Caco-2 (cell line): Measurements from ENCODE around the gene IFITM5. TPM values are rescaled to one million over a fixed set of nuclear protein-coding genes. Genes with fewer than 3 reads are reported as not detected.

Experiments
- BruUV-seq: library from RNA; stranded (reverse); fragments of 400-500 nt; replicated peaks from 2 replicates; lab custom pipeline; 2021; lab: Mats Ljungman, UMichigan
- CTCF ChIA-PET: fragments of 300-600 bp; sonication (Branson Sonifier 250); formaldehyde crosslinking; loops from one replicate; lab custom pipeline; 2022; ENCODE audit warnings: antibody characterized with exemption; lab: Charles Lee
- POLR2A ChIA-PET: fragments of 300-600 bp; sonication (Branson Sonifier 250); formaldehyde crosslinking; loops from one replicate; lab custom pipeline; 2022; ENCODE audit warnings: antibody characterized with exemption; lab: Charles Lee
- DNase-seq, 2 experiments: peaks; one replicate each; pipeline versions ENCODE4 v3.0.0 to v3.0.0-alpha.2; 2020 to 2022
- H3K27me3 ChIP-seq: replicated peaks from 2 replicates; pipeline ENCODE4 v1.6.0; 2011; ENCODE audit warnings: low read length; ENCODE audit not compliant: control insufficient read depth, insufficient read depth
- H3K36me3 ChIP-seq: 2 replicates; pipeline ENCODE4 v1.5.1; 2011; ENCODE audit warnings: low read length; ENCODE audit not compliant: control insufficient read depth, insufficient read depth
- H3K4me1 ChIP-seq: fragments of 250-450 bp; sonication (Bioruptor Pico); 2 replicates; pipeline ENCODE4 v1.5.1; 2020; ENCODE audit warnings: mild to moderate bottlenecking
- H3K4me3 ChIP-seq: 2 replicates; pipeline ENCODE4 v1.5.1; 2011; ENCODE audit warnings: low read depth, mild to moderate bottlenecking, control low read depth, low read length
- H3K9me3 ChIP-seq: fragments of 250-450 bp; sonication (Bioruptor Pico); 2 replicates; pipeline ENCODE4 v1.5.1; 2020; ENCODE audit warnings: mild to moderate bottlenecking, moderate library complexity
- H3K27ac Mint-ChIP-seq: one replicate; pipeline ENCODE4 v1.8.0; 2022; ENCODE audit warnings: mixed read lengths; ENCODE audit not compliant: unreplicated experiment
- H3K27me3 Mint-ChIP-seq: one replicate; pipeline ENCODE4 v1.8.0; 2022; ENCODE audit warnings: mixed read lengths; ENCODE audit not compliant: insufficient read depth, unreplicated experiment
- H3K36me3 Mint-ChIP-seq: one replicate; pipeline ENCODE4 v1.8.0; 2022; ENCODE audit warnings: mild to moderate bottlenecking, mixed read lengths; ENCODE audit not compliant: insufficient read depth, unreplicated experiment
- H3K4me1 Mint-ChIP-seq: one replicate; pipeline ENCODE4 v1.8.0; 2022; ENCODE audit warnings: low read depth, mixed read lengths; ENCODE audit not compliant: unreplicated experiment
- H3K4me3 Mint-ChIP-seq: one replicate; pipeline ENCODE4 v1.8.0; 2022; ENCODE audit warnings: mild to moderate bottlenecking, moderate library complexity, mixed read lengths; ENCODE audit not compliant: unreplicated experiment
- H3K9me3 Mint-ChIP-seq: one replicate; pipeline ENCODE4 v1.8.0; 2022; ENCODE audit warnings: mixed read lengths; ENCODE audit not compliant: unreplicated experiment
- CTCF ChIP-seq, 2 experiments: fragments of 200-600 bp in 1 of 2; IDR thresholded peaks; 1 replicate in 1 of 2; 2 replicates in 1 of 2; pipeline versions ENCODE4 v1.5.1 to v1.8.0; 2011 to 2022; ENCODE audit warnings: antibody characterized with exemption in 1 of 2, control low read depth in 1 of 2, inconsistent platforms in 1 of 2, low read depth in 1 of 2, low read length in 1 of 2, mild to moderate bottlenecking in 1 of 2, moderate library complexity in 1 of 2; ENCODE audit not compliant: insufficient read depth in 1 of 2, severe bottlenecking in 1 of 2, unreplicated experiment in 1 of 2
- intact Hi-C: fragments of 100-400 bp; cut with micrococcal nuclease; formaldehyde crosslinking; loops from one replicate; pipeline ENCODE4 v1.10.0; 2022; ENCODE audit not compliant: unreplicated experiment
- total RNA-seq: library from RNA; stranded (reverse); gene quantifications from 2 replicates; pipeline ENCODE4 v1.2.3, GENCODE V29; 2022

IFITM5 gene
- total RNA-seq, 1 experiment from 2014 or later = not detected

GRCh38 chr11:299951-300735, 817 bp upstream of the IFITM5 start:
- peaks cover 7% of the 10 kb centered on the region for H3K36me3 Mint-ChIP-seq
- intact Hi-C loops = no loop called here
- H3K9me3 ChIP-seq = no peaks in the 10 kb centered on the region
- POLR2A ChIA-PET = no interaction called here
- H3K4me1 ChIP-seq = peaks cover 25% of the 10 kb centered on the region
- H3K4me3 ChIP-seq = no peak overlapping the region
- no peaks in the 10 kb centered on the region for H3K27me3 Mint-ChIP-seq
- CTCF ChIA-PET = interaction anchor here (0.7 to 1.1 kb wide), 2 partner anchors 49 to 1122 kb away, joined by 3 to 6 read pairs; no protein-coding TSS in a partner anchor
- DNase-seq = no peak
- peak overlapping the region; percentile 5 for H3K4me3 Mint-ChIP-seq
- no peak overlapping the region for H3K27ac Mint-ChIP-seq
- no TSS peak for BruUV-seq
- no peaks in the 10 kb centered on the region for H3K27me3 ChIP-seq
- no peaks in the 10 kb centered on the region for H3K9me3 Mint-ChIP-seq
- H3K4me1 Mint-ChIP-seq = peaks cover 17% of the 10 kb centered on the region
- no peaks in the 10 kb centered on the region for H3K36me3 ChIP-seq
- TF ChIP-seq CTCF (IDR thresholded peaks at IDR 0.05; ENCODE audit: insufficient read depth in 1 of 2, low read depth in 1 of 2, low read length in 1 of 2, severe bottlenecking in 1 of 2, unreplicated experiment in 1 of 2) = no peak

- H3K27me3 ChIP-seq = no peaks in the 10 kb centered on the region
- Mint-ChIP-seq H3K36me3 (peaks cover 15% of the 10 kb centered on the region), H3K27me3 (no peaks in the 10 kb centered on the region), H3K4me3 (no peak overlapping the region), H3K4me1 (peaks cover 16% of the 10 kb centered on the region), H3K9me3 (no peaks in the 10 kb centered on the region), H3K27ac (no peak overlapping the region)
- CTCF ChIA-PET = no interaction called here
- no peak overlapping the region for H3K4me3 ChIP-seq
- no peaks in the 10 kb centered on the region for H3K9me3 ChIP-seq
- POLR2A ChIA-PET = no interaction called here
- BruUV-seq = no TSS peak
- H3K4me1 ChIP-seq = peaks cover 22% of the 10 kb centered on the region
- intact Hi-C loops = no loop called here
- DNase-seq = peak in 1 of 2 experiments; percentile 34
- no peaks in the 10 kb centered on the region for H3K36me3 ChIP-seq
- no peak for TF ChIP-seq CTCF (IDR thresholded peaks at IDR 0.05; ENCODE audit: insufficient read depth in 1 of 2, low read depth in 1 of 2, low read length in 1 of 2, severe bottlenecking in 1 of 2, unreplicated experiment in 1 of 2)
Measured at GRCh38 chr11:298406-299065, 790 bp downstream of the IFITM5 start.

DNA sequence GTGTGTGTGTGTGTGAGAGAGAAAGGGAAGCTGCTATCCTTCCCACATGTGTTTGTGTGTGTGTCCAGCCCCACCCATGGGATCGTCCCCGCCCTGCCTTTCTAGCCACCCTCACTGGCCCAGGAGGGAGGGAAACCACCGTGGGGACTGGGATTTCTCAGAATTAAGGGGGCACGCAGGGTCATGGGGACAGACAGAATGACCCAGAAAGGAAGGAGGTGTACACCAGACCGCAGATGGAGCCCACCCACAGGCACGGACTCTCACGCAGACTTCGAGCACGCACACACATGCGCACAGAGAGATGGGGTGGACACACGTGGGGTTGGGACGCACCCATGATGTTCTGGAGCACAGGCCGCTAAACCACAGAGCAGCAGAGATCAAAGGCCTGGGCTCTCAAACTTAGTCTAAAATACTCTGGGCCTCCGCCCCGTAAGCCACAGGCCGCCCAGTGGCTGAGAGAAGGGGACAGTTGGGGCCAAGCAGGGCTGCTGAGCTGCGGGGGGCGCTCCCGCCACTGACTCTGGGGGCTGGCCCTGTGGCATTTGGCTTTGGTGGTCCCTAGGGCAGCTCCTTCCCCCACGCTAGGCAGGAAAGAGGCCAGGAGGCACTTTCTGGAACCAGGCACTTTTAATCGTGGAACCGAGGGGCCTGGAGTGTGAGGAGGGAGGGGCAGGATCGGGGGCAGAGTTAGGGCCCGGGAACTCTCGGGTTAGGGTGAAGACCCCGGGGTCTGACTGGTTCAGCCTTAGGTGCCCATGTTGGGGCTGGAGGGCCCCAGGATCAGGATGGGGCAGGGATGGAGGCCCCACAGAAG, 1.5 kb downstream of the IFITM5 start:
- no peaks in the 10 kb centered on the region for H3K36me3 ChIP-seq
- ChIA-PET POLR2A (no interaction called here), CTCF (no interaction called here)
- TF ChIP-seq CTCF (IDR thresholded peaks at IDR 0.05; ENCODE audit: insufficient read depth in 1 of 2, low read depth in 1 of 2, low read length in 1 of 2, severe bottlenecking in 1 of 2, unreplicated experiment in 1 of 2) = no peak
- no peaks in the 10 kb centered on the region for H3K27me3 ChIP-seq
- Mint-ChIP-seq H3K4me1 (peaks cover 16% of the 10 kb centered on the region), H3K27me3 (no peaks in the 10 kb centered on the region), H3K9me3 (no peaks in the 10 kb centered on the region), H3K4me3 (no peak overlapping the region), H3K36me3 (peaks cover 18% of the 10 kb centered on the region), H3K27ac (peak overlapping the region; percentile 5)
- intact Hi-C loops = no loop called here
- H3K4me1 ChIP-seq = peaks cover 22% of the 10 kb centered on the region
- BruUV-seq = no TSS peak
- peak in 1 of 2 experiments; percentile 34 for DNase-seq
- no peaks in the 10 kb centered on the region for H3K9me3 ChIP-seq
- no peak overlapping the region for H3K4me3 ChIP-seq
